ENCODE results near the gene CDT1. TPM values are rescaled to one million over a fixed set of nuclear protein-coding genes. Genes with fewer than 3 reads are reported as not detected.

The CDT1 gene
- total RNA-seq, 3 donors from 2014 or later (not counting 1 experiment from before 2014, with no cell fraction given), result 2.2 to 3.8 (median 2.6) TPM

DNA sequence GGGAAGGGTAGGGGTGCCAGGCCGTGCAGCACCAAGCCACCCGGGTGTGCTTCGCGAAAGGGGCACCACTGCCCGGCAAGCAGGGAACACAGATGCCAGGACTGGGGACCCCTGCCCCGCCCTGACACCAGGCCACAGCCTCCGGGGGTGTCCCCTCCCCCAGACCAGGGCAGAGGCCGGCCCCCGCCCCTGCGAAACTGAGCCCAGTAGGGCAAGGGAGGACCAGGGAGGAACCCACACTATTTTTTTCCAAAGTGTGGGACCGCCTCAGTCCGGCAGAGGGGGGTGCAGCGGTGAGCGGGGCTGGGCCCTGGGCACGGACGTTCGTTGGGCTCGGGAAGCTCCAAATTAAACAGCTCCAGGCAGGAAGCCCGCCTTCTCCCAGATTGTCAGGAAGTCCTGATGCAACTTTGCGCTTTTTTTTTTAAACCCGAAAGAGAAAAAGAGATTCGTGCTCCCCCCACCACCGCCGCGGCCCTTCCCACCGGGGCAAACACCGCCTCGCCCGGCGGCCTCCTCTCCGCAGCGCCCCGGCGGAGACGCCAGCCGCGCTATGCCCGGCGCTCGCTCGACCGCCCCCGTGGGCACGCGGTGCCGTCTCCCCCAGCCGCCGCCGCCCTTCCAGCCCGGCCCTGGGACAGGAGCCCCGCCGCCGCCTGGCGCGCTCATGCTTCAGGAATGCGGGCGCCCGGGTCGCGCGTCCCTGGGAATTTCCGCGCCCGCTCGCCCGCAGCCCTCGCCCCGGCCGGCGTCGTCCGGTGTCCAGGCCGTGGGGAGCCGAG lies 19.3 kb upstream of the CDT1 start:
- H3K9me3 ChIP-seq (ENCODE audit: control insufficient read depth, insufficient read depth, low read length), result no peaks in the 10 kb centered on the region
- Mint-ChIP-seq H3K4me3 (peak overlapping the region; percentile 92), H3K27me3 (ENCODE audit: low read depth in 2 of 2) (no peaks in the 10 kb centered on the region), H3K36me3 (no peaks in the 10 kb centered on the region), H3K27ac (peak overlapping the region; percentile 82 to 91), H3K9me3 (no peaks in the 10 kb centered on the region), H3K4me1 (peaks cover 41 to 51% of the 10 kb centered on the region in 2 donors)
- peaks cover 61% of the 10 kb centered on the region for H3K4me1 ChIP-seq (ENCODE audit: control insufficient read depth, insufficient read depth, low read length)
- peak overlapping the region; percentile 78 for H3K27ac ChIP-seq (ENCODE audit: low read length)
- intact Hi-C loops (cut with micrococcal nuclease), result loop anchor here (2.0 to 10.0 kb wide), 2 partner anchors 13 to 329 kb away; partner anchors contain the start of gene ZFPM1
- H3K4me3 ChIP-seq (ENCODE audit: low read length), result peak overlapping the region; percentile 53
- peak; percentile 24 to 39 (median 24) for ATAC-seq
- TF ChIP-seq, protein P1, sequence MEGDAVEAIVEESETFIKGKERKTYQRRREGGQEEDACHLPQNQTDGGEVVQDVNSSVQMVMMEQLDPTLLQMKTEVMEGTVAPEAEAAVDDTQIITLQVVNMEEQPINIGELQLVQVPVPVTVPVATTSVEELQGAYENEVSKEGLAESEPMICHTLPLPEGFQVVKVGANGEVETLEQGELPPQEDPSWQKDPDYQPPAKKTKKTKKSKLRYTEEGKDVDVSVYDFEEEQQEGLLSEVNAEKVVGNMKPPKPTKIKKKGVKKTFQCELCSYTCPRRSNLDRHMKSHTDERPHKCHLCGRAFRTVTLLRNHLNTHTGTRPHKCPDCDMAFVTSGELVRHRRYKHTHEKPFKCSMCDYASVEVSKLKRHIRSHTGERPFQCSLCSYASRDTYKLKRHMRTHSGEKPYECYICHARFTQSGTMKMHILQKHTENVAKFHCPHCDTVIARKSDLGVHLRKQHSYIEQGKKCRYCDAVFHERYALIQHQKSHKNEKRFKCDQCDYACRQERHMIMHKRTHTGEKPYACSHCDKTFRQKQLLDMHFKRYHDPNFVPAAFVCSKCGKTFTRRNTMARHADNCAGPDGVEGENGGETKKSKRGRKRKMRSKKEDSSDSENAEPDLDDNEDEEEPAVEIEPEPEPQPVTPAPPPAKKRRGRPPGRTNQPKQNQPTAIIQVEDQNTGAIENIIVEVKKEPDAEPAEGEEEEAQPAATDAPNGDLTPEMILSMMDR (IDR thresholded peaks at IDR 0.05), result peak; percentile 26
- no peaks in the 10 kb centered on the region for H3K36me3 ChIP-seq (ENCODE audit: control insufficient read depth, insufficient read depth, low read length)
- H3K27me3 ChIP-seq (ENCODE audit: control insufficient read depth, insufficient read depth, low read length), result no peaks in the 10 kb centered on the region
- DNase-seq, result peak in 1 of 2 donors; percentile 72
- under 1% methylated on average over 74 of the region's 74 CpGs for WGBS (ENCODE audit: insufficient coverage)

DNA sequence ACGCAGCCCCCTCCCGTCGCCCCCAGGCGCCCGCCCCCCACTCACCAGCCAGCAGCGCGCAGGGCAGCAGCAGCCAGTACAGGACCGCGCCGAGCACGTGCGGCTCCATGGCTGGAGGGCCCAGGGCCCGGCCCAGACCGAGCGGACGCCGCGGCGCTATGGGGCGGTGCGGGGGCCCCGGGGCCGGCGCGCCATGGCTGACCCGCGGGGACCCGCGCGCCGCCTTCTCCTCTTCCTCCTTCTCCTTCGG lies 18.8 kb upstream of the CDT1 start:
- intact Hi-C loops (cut with micrococcal nuclease), result loop anchor here (1.0 to 10.0 kb wide), 3 partner anchors 14 to 330 kb away; partner anchors contain the start of gene ZFPM1
- Histone ChIP-seq H3K4me3 (ENCODE audit: low read length) (no peak overlapping the region), H3K36me3 (ENCODE audit: control insufficient read depth, insufficient read depth, low read length) (no peaks in the 10 kb centered on the region), H3K27ac (ENCODE audit: low read length) (no peak overlapping the region), H3K9me3 (ENCODE audit: control insufficient read depth, insufficient read depth, low read length) (no peaks in the 10 kb centered on the region), H3K27me3 (ENCODE audit: control insufficient read depth, insufficient read depth, low read length) (no peaks in the 10 kb centered on the region), H3K4me1 (ENCODE audit: control insufficient read depth, insufficient read depth, low read length) (peaks cover 61% of the 10 kb centered on the region)
- TF ChIP-seq, protein P1 (IDR thresholded peaks at IDR 0.05), result no peak
- Mint-ChIP-seq H3K36me3 (no peaks in the 10 kb centered on the region), H3K4me3 (no peak overlapping the region), H3K9me3 (no peaks in the 10 kb centered on the region), H3K27me3 (ENCODE audit: low read depth in 2 of 2) (no peaks in the 10 kb centered on the region), H3K27ac (peak overlapping the region in 1 of 2 donors; percentile 82), H3K4me1 (peaks cover 44 to 50% of the 10 kb centered on the region in 2 donors)
- ATAC-seq (peak; percentile 7 to 39 (median 16)), DNase-seq (no peak)
- 0% methylated on average over 32 of the region's 32 CpGs for WGBS (ENCODE audit: insufficient coverage)

DNA sequence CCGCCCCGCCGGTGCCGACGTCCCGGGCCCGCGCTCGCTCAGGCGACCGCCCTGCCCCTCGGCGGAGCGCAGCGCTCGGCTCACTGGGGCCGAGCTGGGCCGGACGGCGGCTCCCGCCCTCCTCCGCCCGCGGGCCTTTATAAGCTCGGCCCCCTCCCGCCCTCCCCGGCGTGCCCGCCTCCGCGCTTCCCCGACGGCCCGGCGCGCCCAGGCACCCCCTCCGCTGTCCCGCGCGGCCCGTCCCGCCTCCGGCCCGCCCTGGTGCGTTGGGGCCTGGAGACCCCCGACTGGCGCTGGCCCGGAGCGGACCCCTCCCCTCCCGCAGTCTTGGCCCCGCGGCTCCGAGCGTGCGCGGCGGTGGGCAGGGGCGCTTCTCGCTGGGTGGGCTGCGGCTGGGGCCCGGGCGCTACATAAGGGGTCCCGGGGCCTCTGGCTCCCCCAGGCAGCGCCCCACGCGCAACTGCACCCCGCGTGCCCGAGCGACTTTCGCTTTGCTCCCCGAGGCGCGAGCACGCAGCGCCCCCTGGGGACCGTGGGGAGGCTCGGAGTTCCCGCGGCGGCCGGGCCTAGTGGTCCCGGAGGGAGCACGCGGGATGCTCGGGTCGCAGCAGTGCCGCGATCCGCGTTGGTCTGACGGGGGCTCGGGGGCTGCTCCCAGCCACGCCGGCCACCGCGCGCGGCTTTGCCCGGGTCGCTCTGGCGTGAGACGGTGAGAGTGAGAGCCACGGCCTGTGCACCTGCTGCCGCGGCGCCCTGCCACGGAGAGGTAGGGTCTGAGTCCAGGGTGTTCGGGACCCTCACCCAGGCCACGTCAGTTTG lies 18.3 kb upstream of the CDT1 start, which contains the start of gene PIEZO1:
PIEZO1 (minus strand) TSS at position 115 of the 819 bp plus-strand sequence. CDS start 256 bp downstream, outside the sequence.
- Mint-ChIP-seq H3K9me3 (no peaks in the 10 kb centered on the region), H3K27me3 (ENCODE audit: low read depth in 2 of 2) (no peaks in the 10 kb centered on the region), H3K4me1 (peaks cover 44 to 50% of the 10 kb centered on the region in 2 donors), H3K4me3 (peak within 1 kb of the TSS; percentile 86), H3K36me3 (no peaks in the 10 kb centered on the region), H3K27ac (peak within 1 kb of the TSS; percentile 82 to 91)
- H3K4me1 ChIP-seq (ENCODE audit: control insufficient read depth, insufficient read depth, low read length), result peaks cover 61% of the 10 kb centered on the region
- H3K9me3 ChIP-seq (ENCODE audit: control insufficient read depth, insufficient read depth, low read length), result no peaks in the 10 kb centered on the region
- H3K27ac ChIP-seq (ENCODE audit: low read length), result peak within 1 kb of the TSS; percentile 78
- intact Hi-C loops (cut with micrococcal nuclease), result loop anchor here (1.0 to 10.0 kb wide), 3 partner anchors 15 to 331 kb away; partner anchors contain the start of gene ZFPM1
- no peaks in the 10 kb centered on the region for H3K36me3 ChIP-seq (ENCODE audit: control insufficient read depth, insufficient read depth, low read length)
- peak; percentile 60 to 83 (median 75) for ATAC-seq
- 3% methylated on average over 110 of the region's 110 CpGs for WGBS (ENCODE audit: insufficient coverage)
- peak; percentile 85 to 94 for DNase-seq
- peak within 1 kb of the TSS; percentile 53 for H3K4me3 ChIP-seq (ENCODE audit: low read length)
- H3K27me3 ChIP-seq (ENCODE audit: control insufficient read depth, insufficient read depth, low read length), result no peaks in the 10 kb centered on the region
- TF ChIP-seq, protein P1 (IDR thresholded peaks at IDR 0.05), result peak; percentile 97

Data from natural killer cell (primary cell).